Measurements from ENCODE around the gene HOXB6.
A peak's percentile ranks its signal among the peaks of the same experiment; 100 is the strongest.

HOXB6 gene

DNA sequence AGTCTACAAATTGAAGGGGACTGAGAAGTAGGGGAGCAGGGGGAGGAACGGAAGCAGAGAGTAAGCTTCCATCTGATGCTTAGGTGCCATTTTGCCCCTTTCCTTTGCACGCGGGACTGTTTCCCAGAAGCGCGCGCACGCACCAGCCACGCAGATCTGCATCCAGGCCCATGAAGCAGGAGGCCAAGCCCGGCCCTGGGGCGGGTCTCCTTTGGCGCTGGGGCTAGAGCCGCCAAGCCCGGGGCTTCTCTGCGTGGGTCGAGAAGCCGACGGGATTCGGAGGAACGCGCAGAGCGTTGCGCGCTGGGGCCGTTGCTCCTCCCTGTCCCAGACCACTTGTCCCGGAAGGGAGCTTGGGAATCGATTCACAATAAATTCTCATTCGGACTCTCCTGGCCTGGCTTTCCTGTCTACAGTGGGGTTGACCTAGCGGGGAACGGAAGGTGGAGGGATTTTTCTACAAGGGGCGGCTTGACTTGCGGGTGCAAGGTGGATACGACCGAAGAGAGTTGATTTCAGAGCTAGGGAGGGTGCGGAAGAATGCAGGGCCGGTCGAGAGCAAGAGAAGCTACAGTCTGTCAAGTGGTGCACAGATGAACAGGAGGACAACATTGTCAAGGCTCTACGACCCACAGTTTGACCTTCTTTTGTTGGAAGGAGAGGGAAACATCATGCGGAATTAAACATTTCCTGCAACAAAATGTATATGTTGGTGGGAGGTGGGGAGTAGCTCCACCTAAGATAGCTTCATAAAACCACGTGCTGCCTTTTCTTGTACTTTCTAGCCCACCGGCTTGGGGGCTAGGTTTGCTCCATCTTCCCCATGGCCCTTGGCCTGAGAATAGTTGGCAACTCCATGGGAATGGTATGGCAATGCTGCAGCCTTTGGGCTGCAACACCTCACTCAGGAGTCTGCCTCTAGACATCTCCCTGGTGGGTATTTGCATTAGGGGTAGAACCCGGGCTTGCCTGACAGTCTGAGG, 16.9 kb upstream of the HOXB6 start:
- Histone ChIP-seq H3K4me3 (no peak overlapping the region), H3K9me3 (no peaks in the 10 kb centered on the region), H3K36me3 (no peaks in the 10 kb centered on the region), H3K27me3 (peaks cover 0 to 99% of the 10 kb centered on the region in 2 donors), H3K27ac (no peak overlapping the region), H3K4me1 (peaks cover 0 to 33% (median 27%) of the 10 kb centered on the region in 4 donors)
- intact Hi-C loops (cut with DNase I; ENCODE audit: low total_unique reads) = loop anchor here (5.0 kb wide), 1 partner anchor 284 kb away; no protein-coding TSS in a partner anchor
- DNase-seq = no peak
- TF ChIP-seq CTCF (IDR thresholded peaks at IDR 0.05) = no peak

GRCh38 chr17:48620461-48621139, 15.8 kb upstream of the HOXB6 start:
- no peak for TF ChIP-seq CTCF (IDR thresholded peaks at IDR 0.05)
- no peak overlapping the region for H3K27ac ChIP-seq

DNA sequence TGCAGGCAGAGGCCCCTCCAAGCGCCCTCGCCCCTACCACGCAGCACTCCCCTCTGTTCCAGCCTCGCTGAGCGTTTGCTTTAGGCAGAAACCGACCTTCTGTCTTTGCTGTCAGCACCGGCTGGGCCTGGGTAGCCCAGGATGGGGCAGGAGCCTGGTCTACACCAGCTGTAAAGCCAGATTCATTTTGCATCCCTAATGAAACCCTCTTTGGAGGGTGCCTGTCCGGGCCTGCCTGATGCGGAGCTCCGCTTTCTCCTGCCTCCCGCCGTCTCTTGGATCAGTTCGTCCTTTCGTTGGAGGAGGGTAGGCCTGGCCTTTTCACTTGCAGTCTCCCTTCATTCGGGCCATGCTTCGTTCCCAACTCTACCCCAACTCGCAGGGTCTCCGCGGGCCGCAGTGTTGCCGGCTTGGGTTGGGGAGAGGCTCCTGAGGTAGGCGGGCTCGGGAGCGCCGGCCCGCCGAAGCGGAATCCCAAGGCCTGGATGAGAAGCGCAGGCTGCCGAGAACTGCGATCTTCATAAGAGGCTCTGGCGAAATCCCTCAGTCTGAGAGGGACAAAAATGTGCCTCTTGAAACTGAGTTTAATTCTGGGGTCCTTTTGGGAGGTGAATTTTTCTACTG, 15.2 kb upstream of the HOXB6 start:
- peaks cover 0 to 15% (median 9%) of the 10 kb centered on the region in 4 donors for H3K4me1 ChIP-seq
- H3K4me3 ChIP-seq = no peak overlapping the region
- DNase-seq = no peak
- no peak for TF ChIP-seq CTCF (IDR thresholded peaks at IDR 0.05)
- peaks cover 0 to 99% of the 10 kb centered on the region in 2 donors for H3K27me3 ChIP-seq
- H3K27ac ChIP-seq = no peak overlapping the region
- H3K9me3 ChIP-seq = no peaks in the 10 kb centered on the region
- intact Hi-C loops (cut with DNase I; ENCODE audit: low total_unique reads) = loop anchor here (5.0 kb wide), 2 partner anchors 283 to 593 kb away; no protein-coding TSS in a partner anchor
- no peaks in the 10 kb centered on the region for H3K36me3 ChIP-seq

More at GRCh38 chr17:48620461-48621139, 15.8 kb upstream of the HOXB6 start:
- H3K27me3 ChIP-seq = peaks cover 0 to 99% of the 10 kb centered on the region in 2 donors
- H3K9me3 ChIP-seq = no peaks in the 10 kb centered on the region
- intact Hi-C loops (cut with DNase I; ENCODE audit: low total_unique reads) = loop anchor here (5.0 kb wide), 1 partner anchor 283 kb away; no protein-coding TSS in a partner anchor
- DNase-seq = no peak
- no peaks in the 10 kb centered on the region for H3K36me3 ChIP-seq
- H3K4me3 ChIP-seq = no peak overlapping the region
- peaks cover 0 to 22% (median 16%) of the 10 kb centered on the region in 4 donors for H3K4me1 ChIP-seq

- intact Hi-C loops (cut with DNase I; ENCODE audit: low total_unique reads) = loop anchor here (5.0 kb wide), 1 partner anchor 591 kb away; no protein-coding TSS in a partner anchor
- Histone ChIP-seq H3K27me3 (peaks cover 0 to 100% of the 10 kb centered on the region in 2 donors), H3K27ac (no peak overlapping the region), H3K4me3 (no peak overlapping the region), H3K4me1 (peaks cover 0 to 25% (median 17%) of the 10 kb centered on the region in 4 donors), H3K9me3 (no peaks in the 10 kb centered on the region), H3K36me3 (no peaks in the 10 kb centered on the region)
- DNase-seq = peak; percentile 81 to 90
- TF ChIP-seq CTCF (IDR thresholded peaks at IDR 0.05) = peak; percentile 98 to 99
Observed at GRCh38 chr17:48618256-48618896, 13.6 kb upstream of the HOXB6 start.
